Skeletal muscle tissue (tissue), 2 donors: ENCODE measurements around the gene MAST3. TPM values are rescaled to one million over a fixed set of nuclear protein-coding genes. Genes with fewer than 3 reads are reported as not detected.

ENCODE experiments used
- small RNA-seq: library from RNA; depleted of rRNA; stranded (forward); fragments of <200 nt; gene quantifications from one replicate; pipeline ENCODE3, GENCODE V24; 2014
- total RNA-seq: library from RNA; depleted of rRNA; stranded (reverse); fragments of >200 nt; gene quantifications from one replicate; pipeline ENCODE4 v1.2.3, GENCODE V29; 2014

Gene MAST3
- total RNA-seq, 1 donor from 2014 or later = 3.7 TPM

Small RNAs within 50 kb of the gene (small RNA-seq; reads per million reads assigned to genes)
- not detected for gene IFI30

Other genes with a start within 250 kb of the MAST3 start
- 2.1 TPM for gene JAK3, start 249.8 kb upstream of the MAST3 start, total RNA-seq
- 1,370 TPM for gene RPL18A, start 237.9 kb upstream of the MAST3 start, total RNA-seq
- not detected for gene SLC5A5, start 225.8 kb upstream of the MAST3 start, total RNA-seq
- 15.7 TPM for gene CCDC124, start 164.8 kb upstream of the MAST3 start, total RNA-seq
- 0.52 TPM for gene KCNN1, start 130.7 kb upstream of the MAST3 start, total RNA-seq
- gene ARRDC2, start 89.6 kb upstream of the MAST3 start, total RNA-seq = 5.7 TPM
- gene IL12RB1, start 10.8 kb upstream of the MAST3 start, total RNA-seq = 0.52 TPM
- 11.5 TPM for gene PIK3R2, start 55.4 kb downstream of the MAST3 start, total RNA-seq
- 3.7 TPM for gene IFI30, start 76.0 kb downstream of the MAST3 start, total RNA-seq
- 4.2 TPM for gene MPV17L2, start 95.4 kb downstream of the MAST3 start, total RNA-seq
- 0.52 TPM for gene RAB3A, start 106.3 kb downstream of the MAST3 start, total RNA-seq
- 2.1 TPM for gene PDE4C, start 128.7 kb downstream of the MAST3 start, total RNA-seq
- 0.52 TPM for gene IQCN, start 176.7 kb downstream of the MAST3 start, total RNA-seq
- 111 TPM for gene JUND, start 183.8 kb downstream of the MAST3 start, total RNA-seq
- 119 TPM for gene LSM4, start 225.3 kb downstream of the MAST3 start, total RNA-seq
- 10.4 TPM for gene PGPEP1, start 242.8 kb downstream of the MAST3 start, total RNA-seq